ENCODE data around the gene SREK1IP1. TPM values are rescaled to one million over a fixed set of nuclear protein-coding genes. Genes with fewer than 3 reads are reported as not detected.

SREK1IP1 gene
- total RNA-seq, 1 experiment from 2014 or later: 25.5 TPM

GRCh38 chr5:64775291-64775690 lies 6.8 kb upstream of the SREK1IP1 start:
- H3K27ac ChIP-seq (ENCODE audit: low read depth, low read length): no peak overlapping the region
- H3K9me3 ChIP-seq (ENCODE audit: control insufficient read depth in 1 of 2, insufficient read depth in 1 of 2, low read depth in 1 of 2, low read length in 2 of 2): no peaks in the 10 kb centered on the region
- H3K27me3 ChIP-seq (ENCODE audit: insufficient read depth, low read length): no peaks in the 10 kb centered on the region
- H3K36me3 ChIP-seq (ENCODE audit: control insufficient read depth in 1 of 2, insufficient read depth in 2 of 2, low read length in 2 of 2): no peaks in the 10 kb centered on the region; a peak in 2 of 4 replicates
- RAD21 ChIA-PET (ENCODE audit: low non-redundant PET in 1 of 2, low total read pairs in 2 of 2, uncharacterized antibody in 2 of 2, unreplicated experiment in 2 of 2): no interaction called here
- H4K20me1 ChIP-seq (ENCODE audit: insufficient read depth): no peaks in the 10 kb centered on the region; the same call in 1 of the 2 replicates
- ATAC-seq (no peak), DNase-seq (ENCODE audit: low read depth, low spot score) (no peak)
- POLR2A ChIA-PET: no interaction called here
- peaks cover 22% of the 10 kb centered on the region for H3K79me2 ChIP-seq (ENCODE audit: insufficient read depth, low read length)
- no peak overlapping the region for H3K4me3 ChIP-seq (replicated peaks in 1 of 2; ENCODE audit: low read depth in 1 of 2, low read length in 2 of 2)
- TF ChIP-seq EGR1 (IDR thresholded peaks at IDR 0.05; ENCODE audit: low read depth) (no peak), SRF (IDR thresholded peaks at IDR 0.05; ENCODE audit: low read depth) (no peak), CBX3 (IDR thresholded peaks at IDR 0.05; ENCODE audit: low read depth) (no peak), RAD21 (IDR thresholded peaks at IDR 0.05; ENCODE audit: low read depth) (no peak), ZNF274 (IDR thresholded peaks at IDR 0.05; ENCODE audit: low read depth, low read length) (no peak), ATF3 (IDR thresholded peaks at IDR 0.05) (no peak), MAX (IDR thresholded peaks at IDR 0.05) (no peak), JUND (IDR thresholded peaks at IDR 0.05) (no peak), EZH2phosphoT487 (IDR thresholded peaks at IDR 0.05; ENCODE audit: borderline replicate concordance) (no peak), SIN3A (IDR thresholded peaks at IDR 0.05; ENCODE audit: low read depth) (no peak), POLR2AphosphoS5 (IDR thresholded peaks at IDR 0.05; ENCODE audit: low read depth, low read length) (no peak), FOSL1 (IDR thresholded peaks at IDR 0.05; ENCODE audit: low read depth) (no peak), ELF1 (IDR thresholded peaks at IDR 0.05; ENCODE audit: borderline replicate concordance, low read depth) (no peak), ZFX (IDR thresholded peaks at IDR 0.05) (no peak), CEBPB (IDR thresholded peaks at IDR 0.05; ENCODE audit: low read depth) (no peak), EZH2 (IDR thresholded peaks at IDR 0.05) (no peak), SP1 (IDR thresholded peaks at IDR 0.05; ENCODE audit: low read depth) (no peak), POLR2A (IDR thresholded peaks at IDR 0.05; ENCODE audit: borderline replicate concordance, extremely low read depth, insufficient read depth, insufficient read length) (no peak)
- TF ChIP-seq, protein P1, sequence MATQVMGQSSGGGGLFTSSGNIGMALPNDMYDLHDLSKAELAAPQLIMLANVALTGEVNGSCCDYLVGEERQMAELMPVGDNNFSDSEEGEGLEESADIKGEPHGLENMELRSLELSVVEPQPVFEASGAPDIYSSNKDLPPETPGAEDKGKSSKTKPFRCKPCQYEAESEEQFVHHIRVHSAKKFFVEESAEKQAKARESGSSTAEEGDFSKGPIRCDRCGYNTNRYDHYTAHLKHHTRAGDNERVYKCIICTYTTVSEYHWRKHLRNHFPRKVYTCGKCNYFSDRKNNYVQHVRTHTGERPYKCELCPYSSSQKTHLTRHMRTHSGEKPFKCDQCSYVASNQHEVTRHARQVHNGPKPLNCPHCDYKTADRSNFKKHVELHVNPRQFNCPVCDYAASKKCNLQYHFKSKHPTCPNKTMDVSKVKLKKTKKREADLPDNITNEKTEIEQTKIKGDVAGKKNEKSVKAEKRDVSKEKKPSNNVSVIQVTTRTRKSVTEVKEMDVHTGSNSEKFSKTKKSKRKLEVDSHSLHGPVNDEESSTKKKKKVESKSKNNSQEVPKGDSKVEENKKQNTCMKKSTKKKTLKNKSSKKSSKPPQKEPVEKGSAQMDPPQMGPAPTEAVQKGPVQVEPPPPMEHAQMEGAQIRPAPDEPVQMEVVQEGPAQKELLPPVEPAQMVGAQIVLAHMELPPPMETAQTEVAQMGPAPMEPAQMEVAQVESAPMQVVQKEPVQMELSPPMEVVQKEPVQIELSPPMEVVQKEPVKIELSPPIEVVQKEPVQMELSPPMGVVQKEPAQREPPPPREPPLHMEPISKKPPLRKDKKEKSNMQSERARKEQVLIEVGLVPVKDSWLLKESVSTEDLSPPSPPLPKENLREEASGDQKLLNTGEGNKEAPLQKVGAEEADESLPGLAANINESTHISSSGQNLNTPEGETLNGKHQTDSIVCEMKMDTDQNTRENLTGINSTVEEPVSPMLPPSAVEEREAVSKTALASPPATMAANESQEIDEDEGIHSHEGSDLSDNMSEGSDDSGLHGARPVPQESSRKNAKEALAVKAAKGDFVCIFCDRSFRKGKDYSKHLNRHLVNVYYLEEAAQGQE (IDR thresholded peaks at IDR 0.05; ENCODE audit: low read depth): no peak
- no peak overlapping the region for H3K4me2 ChIP-seq (ENCODE audit: low read length)
- intact Hi-C loops (cut with micrococcal nuclease): no loop called here
- no peak overlapping the region for H2AFZ ChIP-seq (ENCODE audit: low read depth, low read length, poor library complexity, severe bottlenecking)
- peaks cover 0 to under 1% of the 10 kb centered on the region in 2 experiments; a peak in 2 of 4 replicates for H3K4me1 ChIP-seq (ENCODE audit: control insufficient read depth in 1 of 2, insufficient read depth in 2 of 2, low read length in 2 of 2)
- no peaks in the 10 kb centered on the region for H3K9me2 ChIP-seq (ENCODE audit: insufficient read depth)
- no peak overlapping the region for H3K9ac ChIP-seq (ENCODE audit: low read length)
- BruUV-seq (replicated peaks): no TSS peak
- CTCF ChIA-PET: no interaction called here
